ENCODE measurements around the gene OGN. TPM values are rescaled to one million over a fixed set of nuclear protein-coding genes. Genes with fewer than 3 reads are reported as not detected.

The OGN gene, protein sequence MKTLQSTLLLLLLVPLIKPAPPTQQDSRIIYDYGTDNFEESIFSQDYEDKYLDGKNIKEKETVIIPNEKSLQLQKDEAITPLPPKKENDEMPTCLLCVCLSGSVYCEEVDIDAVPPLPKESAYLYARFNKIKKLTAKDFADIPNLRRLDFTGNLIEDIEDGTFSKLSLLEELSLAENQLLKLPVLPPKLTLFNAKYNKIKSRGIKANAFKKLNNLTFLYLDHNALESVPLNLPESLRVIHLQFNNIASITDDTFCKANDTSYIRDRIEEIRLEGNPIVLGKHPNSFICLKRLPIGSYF
- total RNA-seq, result 100 to 1,000 TPM; 210 to 600 TPM

DNA sequence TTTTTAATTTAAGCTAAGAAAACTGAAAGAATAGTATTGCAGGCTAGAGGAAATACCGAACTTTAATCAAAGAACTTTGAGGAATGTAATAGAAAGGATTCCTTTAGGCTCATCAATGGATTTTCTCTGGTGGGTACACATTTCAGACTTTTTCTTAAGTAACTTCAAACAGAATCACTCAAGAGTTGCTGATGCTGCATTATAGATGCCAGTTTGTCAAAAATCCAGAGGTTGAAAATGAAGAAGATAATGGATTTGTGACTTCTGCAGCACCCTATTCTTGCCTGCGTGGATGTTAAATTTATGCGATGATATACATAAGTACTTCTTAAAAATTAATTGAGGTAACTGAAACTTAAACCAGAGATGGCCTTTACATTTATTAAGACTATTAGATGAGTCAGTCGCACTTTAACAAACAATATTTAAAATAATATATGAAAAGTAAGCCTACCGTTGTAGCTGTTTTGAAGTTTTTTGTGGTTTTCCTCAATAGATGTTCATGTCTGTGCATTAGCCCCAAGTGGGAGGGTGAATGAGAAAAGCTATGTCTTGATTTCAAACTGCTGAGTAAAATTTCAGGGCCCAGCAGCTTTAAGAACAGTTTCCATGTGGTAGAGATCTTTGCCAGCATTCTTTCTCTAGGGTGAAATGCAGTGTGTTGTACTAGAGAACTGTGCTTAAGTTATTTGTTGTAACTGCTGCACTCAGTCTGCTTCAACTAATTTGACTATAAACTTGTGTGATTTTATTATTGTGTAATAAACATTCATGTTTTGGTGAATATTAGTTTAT is at the start of gene OGN:
Gene OGN (minus strand): TSS at position 537 of the 795 bp plus-strand sequence. CDS start 1,171 bp downstream, outside the sequence.
- Histone ChIP-seq H3K27me3 (replicated peaks; ENCODE audit: insufficient read depth) (no peaks in the 10 kb centered on the region), H3K4me1 (ENCODE audit: control insufficient read depth in 1 of 2, low read depth in 2 of 2) (peaks cover 18 to 53% of the 10 kb centered on the region in 2 donors), H3K9me3 (no peaks in the 10 kb centered on the region), H3K36me3 (no peaks in the 10 kb centered on the region), H3K27ac (peak within 1 kb of the TSS; percentile 76 to 77), H3K4me3 (peak within 1 kb of the TSS; percentile 75)
- no peak for DNase-seq (ENCODE audit: low spot score)
- ATAC-seq (ENCODE audit: insufficient number of reproducible peaks, low FRiP score, low read depth), result no peak
- TF ChIP-seq, protein P1, sequence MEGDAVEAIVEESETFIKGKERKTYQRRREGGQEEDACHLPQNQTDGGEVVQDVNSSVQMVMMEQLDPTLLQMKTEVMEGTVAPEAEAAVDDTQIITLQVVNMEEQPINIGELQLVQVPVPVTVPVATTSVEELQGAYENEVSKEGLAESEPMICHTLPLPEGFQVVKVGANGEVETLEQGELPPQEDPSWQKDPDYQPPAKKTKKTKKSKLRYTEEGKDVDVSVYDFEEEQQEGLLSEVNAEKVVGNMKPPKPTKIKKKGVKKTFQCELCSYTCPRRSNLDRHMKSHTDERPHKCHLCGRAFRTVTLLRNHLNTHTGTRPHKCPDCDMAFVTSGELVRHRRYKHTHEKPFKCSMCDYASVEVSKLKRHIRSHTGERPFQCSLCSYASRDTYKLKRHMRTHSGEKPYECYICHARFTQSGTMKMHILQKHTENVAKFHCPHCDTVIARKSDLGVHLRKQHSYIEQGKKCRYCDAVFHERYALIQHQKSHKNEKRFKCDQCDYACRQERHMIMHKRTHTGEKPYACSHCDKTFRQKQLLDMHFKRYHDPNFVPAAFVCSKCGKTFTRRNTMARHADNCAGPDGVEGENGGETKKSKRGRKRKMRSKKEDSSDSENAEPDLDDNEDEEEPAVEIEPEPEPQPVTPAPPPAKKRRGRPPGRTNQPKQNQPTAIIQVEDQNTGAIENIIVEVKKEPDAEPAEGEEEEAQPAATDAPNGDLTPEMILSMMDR (IDR thresholded peaks at IDR 0.05), result no peak

DNA sequence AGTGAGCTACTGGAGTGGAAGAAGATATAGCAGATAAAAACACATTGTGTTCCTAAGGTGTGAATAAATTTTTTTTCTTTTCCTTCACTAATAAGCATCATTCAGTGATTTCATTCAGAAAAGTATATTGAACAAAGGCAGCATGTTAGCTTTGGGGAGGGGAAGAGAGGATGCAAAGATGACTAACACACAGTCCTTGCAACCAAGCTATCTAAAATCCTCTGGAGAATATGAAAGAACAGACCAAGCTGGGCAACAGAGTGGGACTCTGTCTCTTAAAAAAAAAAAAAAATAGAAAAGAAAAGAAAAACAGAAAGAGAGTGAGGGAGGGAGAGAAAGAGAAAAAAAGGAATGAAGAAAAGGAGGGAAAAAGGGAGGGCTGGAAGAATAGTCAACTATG is 42.2 kb upstream of the OGN start:
- ATAC-seq (ENCODE audit: insufficient number of reproducible peaks, low FRiP score, low read depth) (no peak), DNase-seq (ENCODE audit: low spot score) (no peak)
- no peaks in the 10 kb centered on the region for H3K36me3 ChIP-seq
- no peaks in the 10 kb centered on the region for H3K9me3 ChIP-seq
- H3K27ac ChIP-seq, result no peak overlapping the region
- H3K27me3 ChIP-seq (replicated peaks; ENCODE audit: insufficient read depth), result no peaks in the 10 kb centered on the region
- no peak overlapping the region for H3K4me3 ChIP-seq
- no peaks in the 10 kb centered on the region for H3K4me1 ChIP-seq (ENCODE audit: control insufficient read depth in 1 of 2, low read depth in 2 of 2)
- TF ChIP-seq, protein P1 (IDR thresholded peaks at IDR 0.05), result no peak

DNA sequence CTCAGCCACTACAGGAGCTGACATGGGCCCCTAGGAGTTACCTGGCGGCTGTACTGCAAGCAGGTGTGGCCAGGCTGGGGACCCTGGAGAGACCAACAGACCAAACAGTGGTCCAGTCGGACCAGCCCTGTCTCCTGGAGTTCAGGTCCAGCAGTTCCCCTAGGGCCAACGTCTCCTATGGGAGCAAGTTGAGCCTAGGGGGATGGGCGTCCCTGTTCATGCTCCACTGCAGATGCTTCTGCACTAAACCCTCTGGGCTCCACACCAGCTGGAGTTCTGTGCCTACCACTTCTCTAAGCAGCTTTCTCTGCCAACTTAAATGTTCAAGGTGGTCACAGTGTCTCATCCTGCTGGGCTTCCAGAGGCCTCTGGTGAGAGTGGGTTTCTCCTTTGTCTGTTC is 40.5 kb upstream of the OGN start:
- Histone ChIP-seq H3K9me3 (no peaks in the 10 kb centered on the region), H3K27me3 (replicated peaks; ENCODE audit: insufficient read depth) (no peaks in the 10 kb centered on the region), H3K27ac (no peak overlapping the region), H3K36me3 (no peaks in the 10 kb centered on the region), H3K4me3 (no peak overlapping the region), H3K4me1 (ENCODE audit: control insufficient read depth in 1 of 2, low read depth in 2 of 2) (peaks cover 2% of the 10 kb centered on the region in 2 donors)
- ATAC-seq (ENCODE audit: insufficient number of reproducible peaks, low FRiP score, low read depth) (no peak), DNase-seq (ENCODE audit: low spot score) (no peak)
- TF ChIP-seq, protein P1 (IDR thresholded peaks at IDR 0.05), result no peak

DNA sequence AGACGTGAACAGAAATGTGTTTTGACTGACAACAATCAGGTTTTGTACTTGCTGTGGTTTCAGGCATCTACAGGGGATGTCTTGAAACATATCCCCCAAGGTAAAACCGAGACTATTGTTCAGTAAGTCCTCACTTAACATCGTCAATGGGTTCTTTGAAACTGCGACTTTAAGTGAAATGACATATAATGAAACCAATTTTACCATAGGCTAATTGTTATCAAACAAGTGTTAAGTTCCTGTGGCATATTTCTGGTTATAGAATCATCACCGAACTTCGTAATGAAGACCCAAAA is 36.3 kb upstream of the OGN start:
- no peak for DNase-seq (ENCODE audit: low spot score)
- TF ChIP-seq, protein P1 (IDR thresholded peaks at IDR 0.05), result no peak
- peaks cover 5 to 15% of the 10 kb centered on the region in 2 donors for H3K4me1 ChIP-seq (ENCODE audit: control insufficient read depth in 1 of 2, low read depth in 2 of 2)

DNA sequence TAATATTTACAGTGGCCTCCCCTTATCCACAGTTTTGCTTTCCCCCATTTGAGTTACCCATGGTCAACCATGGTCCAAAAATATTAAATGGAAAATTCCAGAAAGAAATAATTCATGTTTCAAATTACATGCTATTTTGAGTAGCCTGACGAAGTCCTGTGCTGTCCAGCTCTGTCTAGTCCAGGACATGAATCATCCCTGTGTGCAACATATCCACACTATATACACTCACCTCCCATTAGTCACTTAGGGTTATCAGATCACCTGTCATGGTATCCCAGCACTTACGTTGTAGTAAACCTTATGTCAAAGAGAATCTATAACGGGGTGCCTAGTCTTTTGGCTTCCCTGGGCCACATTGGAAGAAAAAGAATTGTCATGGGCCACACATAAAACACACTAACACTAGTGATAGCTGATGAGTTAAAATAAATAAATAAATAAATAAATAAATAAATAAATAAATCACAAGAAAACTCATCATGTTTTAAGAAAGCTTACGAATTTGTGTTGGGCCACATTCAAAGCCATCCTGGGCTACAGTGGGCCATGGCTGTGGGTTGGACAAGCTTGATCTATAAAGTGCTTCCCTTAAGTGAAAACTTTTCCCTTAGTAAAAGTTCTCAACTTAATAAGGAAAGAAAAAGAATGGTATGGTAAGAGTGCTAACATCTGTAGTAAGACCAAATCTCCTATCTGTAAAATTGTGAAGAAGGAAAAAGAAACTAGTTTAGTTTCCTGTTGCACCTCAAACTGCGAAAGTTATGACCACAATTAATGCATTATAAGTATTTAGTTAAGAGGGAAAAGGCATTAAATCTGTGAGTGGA is 35.8 kb upstream of the OGN start:
- no peaks in the 10 kb centered on the region for H3K36me3 ChIP-seq
- H3K4me3 ChIP-seq, result no peak overlapping the region
- no peak for ATAC-seq (ENCODE audit: insufficient number of reproducible peaks, low FRiP score, low read depth)
- no peaks in the 10 kb centered on the region for H3K27me3 ChIP-seq (replicated peaks; ENCODE audit: insufficient read depth)
- TF ChIP-seq, protein P1 (IDR thresholded peaks at IDR 0.05), result no peak
- DNase-seq (ENCODE audit: low spot score), result no peak
- no peak overlapping the region for H3K27ac ChIP-seq
- peaks cover 5 to 15% of the 10 kb centered on the region in 2 donors for H3K4me1 ChIP-seq (ENCODE audit: control insufficient read depth in 1 of 2, low read depth in 2 of 2)
- no peaks in the 10 kb centered on the region for H3K9me3 ChIP-seq

More for the DNA sequence above, 36.3 kb upstream of the OGN start:
- Histone ChIP-seq H3K36me3 (no peaks in the 10 kb centered on the region), H3K9me3 (no peaks in the 10 kb centered on the region), H3K27ac (no peak overlapping the region), H3K4me3 (no peak overlapping the region), H3K27me3 (replicated peaks; ENCODE audit: insufficient read depth) (no peaks in the 10 kb centered on the region)
- no peak for ATAC-seq (ENCODE audit: insufficient number of reproducible peaks, low FRiP score, low read depth)

All from thoracic aorta (tissue), 2 donors.